Peyer's patch (tissue), 4 donors: ENCODE data around the gene PARP11. TPM values are rescaled to one million over a fixed set of nuclear protein-coding genes. Genes with fewer than 3 reads are reported as not detected.

Experiments used
- DNase-seq, 3 donors: peaks; one replicate each; pipeline ENCODE4 v3.0.0-alpha.2; 2017 to 2019
- H3K27ac ChIP-seq, 4 donors: fragments of 200-600 bp; sonication (generic); one replicate each; pipeline ENCODE4 v1.5.1; 2016 to 2019
- H3K27me3 ChIP-seq, 2 donors: fragments of 200-600 bp; sonication (generic); one replicate each; pipeline ENCODE4 v1.5.1; 2019
- H3K36me3 ChIP-seq, 3 donors: fragments of 200-600 bp; sonication (generic); one replicate each; pipeline ENCODE4 v1.5.1; 2016 to 2019
- H3K4me1 ChIP-seq, 4 donors: fragments of 200-600 bp; sonication (generic); one replicate each; pipeline ENCODE4 v1.5.1; 2016 to 2019
- H3K4me3 ChIP-seq, 4 donors: fragments of 200-600 bp; sonication (generic); 1 replicate in 3 of 4; 2 replicates in 1 of 4; pipeline ENCODE4 v1.5.1; 2016 to 2019; ENCODE audit warnings: mild to moderate bottlenecking in 1 of 4
- H3K9me3 ChIP-seq, 4 donors: fragments of 200-600 bp; sonication (generic); one replicate each; pipeline ENCODE4 v1.5.1; 2016 to 2019; ENCODE audit warnings: mild to moderate bottlenecking in 1 of 4
- POLR2A ChIP-seq, 2 donors: fragments of 450-650 bp; IDR thresholded peaks; one replicate each; pipeline ENCODE4 v1.5.1; 2017; ENCODE audit warnings: antibody characterized with exemption in 2 of 2, mild to moderate bottlenecking in 2 of 2, moderate library complexity in 2 of 2
- total RNA-seq, 4 donors: library from RNA; depleted of rRNA; stranded (reverse); fragments of >200 nt; gene quantifications; one replicate each; pipeline ENCODE4 v1.1.0, GENCODE V29; 2016
- TF ChIP-seq, protein P1 (sequence below), 6 experiments: fragments of 450-650 bp in 4 of 6; fragments of 200-600 bp in 2 of 6; sonication (generic) in 1 of 6; IDR thresholded peaks; one replicate each; pipeline ENCODE4 v1.5.1; 2017 to 2019; ENCODE audit warnings: antibody characterized with exemption in 6 of 6, mild to moderate bottlenecking in 3 of 6, moderate library complexity in 1 of 6

Gene PARP11
- total RNA-seq, 4 donors from 2014 or later = 5.1 to 28.1 (median 6.9) TPM

DNA sequence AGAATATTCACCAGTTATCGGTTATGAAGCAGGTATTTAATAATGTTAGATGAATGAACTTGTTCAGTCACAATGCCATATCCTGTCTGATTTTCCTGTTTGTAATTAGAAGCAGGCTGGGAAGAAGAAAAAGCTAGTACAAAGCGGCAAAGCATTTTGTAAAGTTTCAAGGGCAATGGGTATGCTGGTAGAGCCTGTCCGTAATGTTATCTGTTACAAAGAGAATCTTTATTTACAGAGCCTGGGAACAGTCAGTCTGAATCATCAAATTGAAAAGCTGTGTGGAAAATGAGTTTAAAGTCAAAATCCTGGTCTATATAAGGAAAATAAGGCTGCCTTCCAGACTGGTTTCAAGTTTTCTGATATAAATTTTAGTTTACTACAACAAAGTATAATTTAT is 40.5 kb downstream of the PARP11 start:
- H3K36me3 ChIP-seq = no peaks in the 10 kb centered on the region
- no peaks in the 10 kb centered on the region for H3K9me3 ChIP-seq
- H3K27ac ChIP-seq = no peak overlapping the region
- H3K4me1 ChIP-seq = no peaks in the 10 kb centered on the region
- TF ChIP-seq POLR2A (IDR thresholded peaks at IDR 0.05) = no peak
- TF ChIP-seq, protein P1, sequence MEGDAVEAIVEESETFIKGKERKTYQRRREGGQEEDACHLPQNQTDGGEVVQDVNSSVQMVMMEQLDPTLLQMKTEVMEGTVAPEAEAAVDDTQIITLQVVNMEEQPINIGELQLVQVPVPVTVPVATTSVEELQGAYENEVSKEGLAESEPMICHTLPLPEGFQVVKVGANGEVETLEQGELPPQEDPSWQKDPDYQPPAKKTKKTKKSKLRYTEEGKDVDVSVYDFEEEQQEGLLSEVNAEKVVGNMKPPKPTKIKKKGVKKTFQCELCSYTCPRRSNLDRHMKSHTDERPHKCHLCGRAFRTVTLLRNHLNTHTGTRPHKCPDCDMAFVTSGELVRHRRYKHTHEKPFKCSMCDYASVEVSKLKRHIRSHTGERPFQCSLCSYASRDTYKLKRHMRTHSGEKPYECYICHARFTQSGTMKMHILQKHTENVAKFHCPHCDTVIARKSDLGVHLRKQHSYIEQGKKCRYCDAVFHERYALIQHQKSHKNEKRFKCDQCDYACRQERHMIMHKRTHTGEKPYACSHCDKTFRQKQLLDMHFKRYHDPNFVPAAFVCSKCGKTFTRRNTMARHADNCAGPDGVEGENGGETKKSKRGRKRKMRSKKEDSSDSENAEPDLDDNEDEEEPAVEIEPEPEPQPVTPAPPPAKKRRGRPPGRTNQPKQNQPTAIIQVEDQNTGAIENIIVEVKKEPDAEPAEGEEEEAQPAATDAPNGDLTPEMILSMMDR (IDR thresholded peaks at IDR 0.05) = no peak
- DNase-seq = no peak
- no peak overlapping the region for H3K4me3 ChIP-seq
- H3K27me3 ChIP-seq = no peaks in the 10 kb centered on the region

- DNase-seq = no peak
- Histone ChIP-seq H3K4me1 (no peaks in the 10 kb centered on the region), H3K9me3 (no peaks in the 10 kb centered on the region), H3K27ac (no peak overlapping the region), H3K4me3 (no peak overlapping the region), H3K27me3 (no peaks in the 10 kb centered on the region), H3K36me3 (peaks cover 0 to 13% (median 0%) of the 10 kb centered on the region in 3 donors)
- TF ChIP-seq POLR2A (IDR thresholded peaks at IDR 0.05) = no peak
- TF ChIP-seq, protein P1 (IDR thresholded peaks at IDR 0.05) = no peak
Measured at GRCh38 chr12:3828888-3829287, 44.3 kb downstream of the PARP11 start.

DNA sequence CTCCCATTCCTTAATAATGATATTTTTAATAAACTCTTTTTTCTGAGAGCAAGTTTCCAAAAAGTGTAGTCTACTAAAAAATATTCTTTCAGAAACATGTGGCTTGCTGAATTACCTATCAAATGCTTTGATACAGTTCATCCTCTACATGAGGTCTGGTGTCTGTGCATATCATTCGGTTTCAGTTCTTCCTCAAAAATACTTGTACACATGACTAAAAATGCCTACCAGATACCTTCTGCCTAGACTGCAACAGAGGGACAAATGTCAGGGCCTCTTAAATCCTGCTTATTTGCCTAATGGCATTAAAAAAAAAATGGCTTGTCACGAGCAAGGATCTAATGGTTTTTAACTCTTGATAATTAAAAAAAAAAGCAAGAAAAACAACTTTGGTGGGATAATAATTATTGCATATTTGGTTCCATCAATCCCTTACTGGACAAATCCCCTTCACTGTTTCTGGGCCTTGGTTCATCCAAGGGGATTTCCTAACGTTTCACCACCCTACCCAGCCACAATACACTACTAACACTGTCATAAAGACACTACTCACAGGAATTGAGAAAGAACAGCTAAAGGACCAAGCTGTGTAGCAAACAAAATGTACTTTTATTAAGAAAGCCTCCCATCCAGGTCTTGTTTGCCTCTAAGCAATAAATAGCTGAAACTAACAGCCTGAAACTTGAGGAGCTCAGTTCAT is 45.7 kb downstream of the PARP11 start:
- Histone ChIP-seq H3K9me3 (no peaks in the 10 kb centered on the region), H3K36me3 (peaks cover 0 to 13% (median 0%) of the 10 kb centered on the region in 3 donors), H3K4me1 (no peaks in the 10 kb centered on the region), H3K27ac (no peak overlapping the region), H3K27me3 (no peaks in the 10 kb centered on the region), H3K4me3 (no peak overlapping the region)
- TF ChIP-seq POLR2A (IDR thresholded peaks at IDR 0.05) = no peak
- TF ChIP-seq, protein P1 (IDR thresholded peaks at IDR 0.05) = no peak
- no peak for DNase-seq

DNA sequence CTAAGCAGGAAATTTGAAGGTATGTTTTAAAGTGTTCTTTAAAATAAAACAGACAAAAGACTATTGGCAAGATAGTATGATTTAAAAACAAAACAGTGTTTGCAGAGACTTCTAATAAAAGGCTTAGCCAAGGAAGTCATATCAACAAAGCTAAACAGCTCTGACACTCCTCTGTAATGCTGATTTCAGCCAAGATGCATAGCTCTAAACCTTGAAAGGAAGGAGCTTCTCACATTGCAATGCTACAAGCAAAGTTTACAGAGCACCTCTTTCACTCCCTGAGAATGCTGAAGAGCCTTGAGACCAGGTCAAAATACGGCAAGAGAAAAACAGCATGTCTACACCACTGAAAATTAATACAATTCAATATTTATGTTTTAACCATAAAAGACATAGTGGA is 51.8 kb downstream of the PARP11 start:
- Histone ChIP-seq H3K4me1 (no peaks in the 10 kb centered on the region), H3K27me3 (no peaks in the 10 kb centered on the region), H3K9me3 (no peaks in the 10 kb centered on the region), H3K36me3 (peaks cover 0 to 26% (median 0%) of the 10 kb centered on the region in 3 donors), H3K4me3 (no peak overlapping the region), H3K27ac (no peak overlapping the region)
- TF ChIP-seq, protein P1 (IDR thresholded peaks at IDR 0.05) = no peak
- TF ChIP-seq POLR2A (IDR thresholded peaks at IDR 0.05) = no peak
- no peak for DNase-seq

- no peak for TF ChIP-seq POLR2A (IDR thresholded peaks at IDR 0.05)
- no peaks in the 10 kb centered on the region for H3K27me3 ChIP-seq
- DNase-seq = no peak
Measured at GRCh38 chr12:3820122-3820521, 53.1 kb downstream of the PARP11 start.

GRCh38 chr12:3816266-3816665 is 56.9 kb downstream of the PARP11 start:
- Histone ChIP-seq H3K36me3 (peaks cover 0 to 7% (median 0%) of the 10 kb centered on the region in 3 donors), H3K4me1 (no peaks in the 10 kb centered on the region), H3K9me3 (no peaks in the 10 kb centered on the region), H3K27ac (no peak overlapping the region), H3K27me3 (no peaks in the 10 kb centered on the region), H3K4me3 (no peak overlapping the region)
- no peak for DNase-seq
- no peak for TF ChIP-seq POLR2A (IDR thresholded peaks at IDR 0.05)
- TF ChIP-seq, protein P1 (IDR thresholded peaks at IDR 0.05) = no peak

More at GRCh38 chr12:3820122-3820521, 53.1 kb downstream of the PARP11 start:
- Histone ChIP-seq H3K36me3 (peaks cover 0 to 15% (median 0%) of the 10 kb centered on the region in 3 donors), H3K4me1 (no peaks in the 10 kb centered on the region), H3K27ac (no peak overlapping the region), H3K9me3 (no peaks in the 10 kb centered on the region), H3K4me3 (no peak overlapping the region)
